ENCODE data around the gene CHAC1. TPM values are rescaled to one million over a fixed set of nuclear protein-coding genes. Genes with fewer than 3 reads are reported as not detected.

CHAC1 gene
- polyA plus RNA-seq, 3 donors, result 0.15 TPM; not detected in 2

- no peak for TF ChIP-seq CTCF (IDR thresholded peaks at IDR 0.05)
- Mint-ChIP-seq H3K36me3 (no peaks in the 10 kb centered on the region), H3K4me3 (no peak overlapping the region), H3K9me3 (peaks cover 0 to 3% (median 0%) of the 10 kb centered on the region in 7 donors), H3K27ac (no peak overlapping the region), H3K4me1 (peaks cover 24% of the 10 kb centered on the region), H3K27me3 (ENCODE audit: low read depth in 3 of 3) (peaks cover 17 to 22% (median 19%) of the 10 kb centered on the region in 3 donors)
- Histone ChIP-seq H3K27ac (ENCODE audit: low read depth in 1 of 2, low read length in 2 of 2) (no peak overlapping the region), H3K79me2 (ENCODE audit: insufficient read depth, low read length) (no peaks in the 10 kb centered on the region), H3K27me3 (ENCODE audit: control insufficient read depth in 2 of 2, insufficient read depth in 2 of 2, low read length in 2 of 2) (peaks cover 0 to 9% of the 10 kb centered on the region in 2 donors), H3K36me3 (replicated peaks in 1 of 2; ENCODE audit: control insufficient read depth in 1 of 2, insufficient read depth in 2 of 2, low read length in 2 of 2) (no peaks in the 10 kb centered on the region), H4K20me1 (ENCODE audit: insufficient read depth, low read length) (no peaks in the 10 kb centered on the region), H3K4me2 (replicated peaks; ENCODE audit: extremely low read depth, low read length, poor library complexity, severe bottlenecking) (no peak overlapping the region), H3K9me3 (replicated peaks in 1 of 2; ENCODE audit: control insufficient read depth in 1 of 2, insufficient read depth in 1 of 2, low read length in 2 of 2) (no peaks in the 10 kb centered on the region), H3K4me1 (ENCODE audit: control insufficient read depth in 1 of 2, insufficient read depth in 2 of 2, low read length in 2 of 2) (peaks cover 16 to 19% of the 10 kb centered on the region in 2 donors), H2AFZ (ENCODE audit: insufficient read depth, low read depth, low read length, poor library complexity, severe bottlenecking) (no peak overlapping the region), H3K4me3 (replicated peaks in 1 of 3; ENCODE audit: low read depth in 2 of 3, low read length in 3 of 3) (no peak overlapping the region), H3K9ac (ENCODE audit: insufficient read depth, low read length, poor library complexity, severe bottlenecking) (no peak overlapping the region)
- DNase-seq, result no peak
- intact Hi-C loops (cut with micrococcal nuclease), result no loop called here
- 92% methylated on average over 17 of the region's 20 CpGs for WGBS (ENCODE audit: insufficient coverage)
Observed at GRCh38 chr15:40955141-40955903, 2.1 kb downstream of the CHAC1 start.

GRCh38 chr15:40955930-40956540 is 2.8 kb downstream of the CHAC1 start:
- Histone ChIP-seq H3K4me2 (replicated peaks; ENCODE audit: extremely low read depth, low read length, poor library complexity, severe bottlenecking) (no peak overlapping the region), H3K79me2 (ENCODE audit: insufficient read depth, low read length) (no peaks in the 10 kb centered on the region), H3K36me3 (replicated peaks in 1 of 2; ENCODE audit: control insufficient read depth in 1 of 2, insufficient read depth in 2 of 2, low read length in 2 of 2) (no peaks in the 10 kb centered on the region), H2AFZ (ENCODE audit: insufficient read depth, low read depth, low read length, poor library complexity, severe bottlenecking) (no peak overlapping the region), H3K27me3 (ENCODE audit: control insufficient read depth in 2 of 2, insufficient read depth in 2 of 2, low read length in 2 of 2) (peaks cover 0 to 9% of the 10 kb centered on the region in 2 donors), H4K20me1 (ENCODE audit: insufficient read depth, low read length) (no peaks in the 10 kb centered on the region), H3K9ac (ENCODE audit: insufficient read depth, low read length, poor library complexity, severe bottlenecking) (no peak overlapping the region), H3K4me3 (replicated peaks in 1 of 3; ENCODE audit: low read depth in 2 of 3, low read length in 3 of 3) (no peak overlapping the region), H3K9me3 (replicated peaks in 1 of 2; ENCODE audit: control insufficient read depth in 1 of 2, insufficient read depth in 1 of 2, low read length in 2 of 2) (no peaks in the 10 kb centered on the region), H3K27ac (ENCODE audit: low read depth in 1 of 2, low read length in 2 of 2) (no peak overlapping the region), H3K4me1 (ENCODE audit: control insufficient read depth in 1 of 2, insufficient read depth in 2 of 2, low read length in 2 of 2) (peaks cover 16 to 19% of the 10 kb centered on the region in 2 donors)
- Mint-ChIP-seq H3K4me3 (peak overlapping the region in 1 of 2 donors; percentile 12), H3K9me3 (peaks cover 0 to 3% (median 0%) of the 10 kb centered on the region in 7 donors), H3K27ac (peak overlapping the region in 2 of 7 donors; percentile 23 to 32), H3K36me3 (no peaks in the 10 kb centered on the region), H3K4me1 (peaks cover 24% of the 10 kb centered on the region), H3K27me3 (ENCODE audit: low read depth in 3 of 3) (peaks cover 17 to 22% (median 19%) of the 10 kb centered on the region in 3 donors)
- intact Hi-C loops (cut with micrococcal nuclease), result no loop called here
- DNase-seq, result no peak
- no CpG with 5 or more reads among the region's 3 CpGs for WGBS (ENCODE audit: insufficient coverage)
- no peak for TF ChIP-seq CTCF (IDR thresholded peaks at IDR 0.05)
